K562 (cell line): Measurements from ENCODE around the gene MAN1A1. TPM values are rescaled to one million over a fixed set of nuclear protein-coding genes. Genes with fewer than 3 reads are reported as not detected.
A peak's percentile ranks its signal among the peaks of the same experiment; 100 is the strongest.

Experiments
- CBX8 ChIP-seq: fragments of 200-600 bp; sonication (generic); IDR thresholded peaks from 2 replicates; pipeline ENCODE4 v1.6.1; 2012; ENCODE audit warnings: borderline replicate concordance, mixed run types, low read depth, mild to moderate bottlenecking, moderate library complexity, mixed read lengths, low read length, control low read depth, inconsistent platforms; ENCODE audit not compliant: poor library complexity, severe bottlenecking; ENCODE audit errors: extremely low read depth
- CC2D1A ChIP-seq: fragments of 450-650 bp; IDR thresholded peaks from 2 replicates; pipeline ENCODE4 v1.6.1; 2017; ENCODE audit warnings: mild to moderate bottlenecking
- CEBPG ChIP-seq, 3 experiments: fragments of 200-800 bp in 1 of 3; sonication (Bioruptor generic) in 1 of 3; sonication (generic) in 1 of 3; formaldehyde crosslinking in 1 of 3; IDR thresholded peaks in 2 of 3; conservative IDR thresholded peaks in 1 of 3; 2 replicates each; pipeline versions ENCODE4 v1.6.1 to v1.8.0; 2016 to 2022; ENCODE audit warnings: missing compliant biosample characterization in 2 of 3, missing genetic modification characterization in 2 of 3, mild to moderate bottlenecking in 1 of 3, missing genetic modification reagents in 1 of 3
- DACH1 ChIP-seq: fragments of 450-650 bp; IDR thresholded peaks from 2 replicates; pipeline ENCODE4 v1.6.1; 2018; ENCODE audit not compliant: partially characterized antibody
- RBM14 ChIP-seq: fragments of 200-400 bp; formaldehyde crosslinking; IDR thresholded peaks from 2 replicates; pipeline ENCODE4 v1.6.1; 2018; ENCODE audit warnings: low read depth, mild to moderate bottlenecking, low read length, moderate library complexity, borderline replicate concordance; ENCODE audit not compliant: insufficient read depth
- ZNF143 ChIP-seq: sonication (generic); formaldehyde crosslinking; IDR thresholded peaks from 2 replicates; pipeline ENCODE4 v1.9.0; 2022; ENCODE audit warnings: mild to moderate bottlenecking, missing genetic modification reagents
- ZNF197 ChIP-seq: fragments of 200-800 bp; sonication (Bioruptor generic); IDR thresholded peaks from 2 replicates; pipeline ENCODE4 v1.6.1; 2016; ENCODE audit warnings: low read depth, missing genetic modification characterization, missing compliant biosample characterization
- ZNF316 ChIP-seq: fragments of 450-650 bp; IDR thresholded peaks from 2 replicates; pipeline ENCODE4 v1.6.1; 2016
- ZNF444 ChIP-seq: fragments of 250-450 bp; sonication (Bioruptor Pico); IDR thresholded peaks from 2 replicates; pipeline ENCODE4 v1.4.0; 2020; ENCODE audit warnings: mild to moderate bottlenecking, moderate library complexity
- polyA plus RNA-seq, 8 experiments: library from polyadenylated mRNA; depleted of rRNA in 4 of 8; stranded (reverse) in 5 of 8; unstranded in 3 of 8; fragments of >200 nt; fragmentation: Nextera tagmentation in 2 of 8; fragmentation: Illumina TruSeq in 1 of 8; extraction: Ambion mirVana in 2 of 8; extraction: Trizol in 1 of 8; gene quantifications; 2 replicates each; pipeline versions ENCODE4 v1.2.1 to v1.2.3, GENCODE V29; 2011 to 2014; ENCODE audit warnings: inconsistent platforms in 1 of 8, missing spikeins in 1 of 8
- total RNA-seq, 7 experiments: library from RNA; depleted of rRNA in 6 of 7; stranded (reverse); fragments of >200 nt in 6 of 7; fragmentation: Illumina TruSeq in 2 of 7; extraction: Trizol in 2 of 7; gene quantifications; 2 replicates each; pipeline versions ENCODE4 v1.2.1 to v1.2.3, GENCODE V29; 2011 to 2021; ENCODE audit warnings: low replicate concordance in 1 of 7
- TF ChIP-seq, protein P1 (sequence below), 2 experiments: fragments of 450-650 bp in 1 of 2; sonication (generic) in 1 of 2; formaldehyde crosslinking in 1 of 2; IDR thresholded peaks; 2 replicates each; pipeline versions ENCODE4 v1.7.1 to v1.9.0; 2016 to 2022; ENCODE audit warnings: inconsistent platforms in 1 of 2, mild to moderate bottlenecking in 1 of 2, missing genetic modification reagents in 1 of 2
- TF ChIP-seq, protein P2 (sequence below): conservative IDR thresholded peaks from 2 replicates; pipeline ENCODE4 v1.6.1; 2011; ENCODE audit warnings: low read depth, mild to moderate bottlenecking, low read length; ENCODE audit not compliant: control insufficient read depth
- TF ChIP-seq, protein P3 (sequence below): fragments of 200-800 bp; sonication (Bioruptor generic); IDR thresholded peaks from 2 replicates; pipeline ENCODE4 v1.6.1; 2017; ENCODE audit warnings: missing genetic modification characterization, missing compliant biosample characterization

The MAN1A1 gene
- total and polyA plus RNA-seq, 9 of the 15 experiments (the other 6 are each of a cell fraction or from before 2014, with no cell fraction given) = 24.5 to 78.4 (median 59.7) TPM

DNA sequence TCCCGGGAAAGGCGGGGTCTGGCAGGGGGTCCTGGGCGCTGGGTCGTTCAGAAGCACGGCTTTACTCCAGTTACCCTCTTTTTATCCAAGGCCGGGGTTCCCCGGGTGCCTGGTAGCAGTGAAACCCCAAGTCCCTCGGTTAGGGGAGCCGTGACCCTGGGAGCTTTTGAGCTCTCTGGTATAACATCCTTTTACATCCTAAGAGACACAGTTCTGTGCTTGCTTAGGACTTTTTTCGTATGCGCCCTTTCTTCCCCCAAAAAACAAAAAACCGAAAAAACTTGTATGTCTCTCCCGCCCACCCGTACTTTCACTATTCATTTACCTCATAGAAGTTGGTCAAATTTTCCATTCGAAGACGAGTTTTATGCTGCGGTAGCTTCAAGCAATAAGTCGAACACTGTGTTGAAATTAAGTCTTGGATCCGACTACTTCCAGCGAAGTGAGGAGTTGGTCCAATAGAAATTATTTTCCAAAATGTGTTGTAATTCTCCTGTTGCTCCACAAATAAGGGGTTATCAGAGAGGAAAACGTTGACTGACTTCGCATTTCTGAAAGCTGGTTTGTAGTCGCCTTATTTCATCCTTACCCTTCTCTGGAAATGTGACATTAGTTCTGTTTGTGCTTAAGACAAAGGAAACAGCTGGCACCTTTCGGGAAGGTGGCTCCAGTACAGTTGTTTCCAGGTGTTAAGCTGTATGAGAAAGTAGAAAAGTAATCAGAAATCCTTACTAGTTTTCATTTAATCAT, 816 bp upstream of the MAN1A1 start (continued):
- TF ChIP-seq, protein P1, sequence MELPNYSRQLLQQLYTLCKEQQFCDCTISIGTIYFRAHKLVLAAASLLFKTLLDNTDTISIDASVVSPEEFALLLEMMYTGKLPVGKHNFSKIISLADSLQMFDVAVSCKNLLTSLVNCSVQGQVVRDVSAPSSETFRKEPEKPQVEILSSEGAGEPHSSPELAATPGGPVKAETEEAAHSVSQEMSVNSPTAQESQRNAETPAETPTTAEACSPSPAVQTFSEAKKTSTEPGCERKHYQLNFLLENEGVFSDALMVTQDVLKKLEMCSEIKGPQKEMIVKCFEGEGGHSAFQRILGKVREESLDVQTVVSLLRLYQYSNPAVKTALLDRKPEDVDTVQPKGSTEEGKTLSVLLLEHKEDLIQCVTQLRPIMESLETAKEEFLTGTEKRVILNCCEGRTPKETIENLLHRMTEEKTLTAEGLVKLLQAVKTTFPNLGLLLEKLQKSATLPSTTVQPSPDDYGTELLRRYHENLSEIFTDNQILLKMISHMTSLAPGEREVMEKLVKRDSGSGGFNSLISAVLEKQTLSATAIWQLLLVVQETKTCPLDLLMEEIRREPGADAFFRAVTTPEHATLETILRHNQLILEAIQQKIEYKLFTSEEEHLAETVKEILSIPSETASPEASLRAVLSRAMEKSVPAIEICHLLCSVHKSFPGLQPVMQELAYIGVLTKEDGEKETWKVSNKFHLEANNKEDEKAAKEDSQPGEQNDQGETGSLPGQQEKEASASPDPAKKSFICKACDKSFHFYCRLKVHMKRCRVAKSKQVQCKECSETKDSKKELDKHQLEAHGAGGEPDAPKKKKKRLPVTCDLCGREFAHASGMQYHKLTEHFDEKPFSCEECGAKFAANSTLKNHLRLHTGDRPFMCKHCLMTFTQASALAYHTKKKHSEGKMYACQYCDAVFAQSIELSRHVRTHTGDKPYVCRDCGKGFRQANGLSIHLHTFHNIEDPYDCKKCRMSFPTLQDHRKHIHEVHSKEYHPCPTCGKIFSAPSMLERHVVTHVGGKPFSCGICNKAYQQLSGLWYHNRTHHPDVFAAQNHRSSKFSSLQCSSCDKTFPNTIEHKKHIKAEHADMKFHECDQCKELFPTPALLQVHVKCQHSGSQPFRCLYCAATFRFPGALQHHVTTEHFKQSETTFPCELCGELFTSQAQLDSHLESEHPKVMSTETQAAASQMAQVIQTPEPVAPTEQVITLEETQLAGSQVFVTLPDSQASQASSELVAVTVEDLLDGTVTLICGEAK (IDR thresholded peaks at IDR 0.05) = 0 out of 2 replicates have a peak, but pooled peaks have one; percentile 37
- TF ChIP-seq, protein P1 (CRISPR knock-in tag; IDR thresholded peaks at IDR 0.05) = no peak
- TF ChIP-seq, protein P2, sequence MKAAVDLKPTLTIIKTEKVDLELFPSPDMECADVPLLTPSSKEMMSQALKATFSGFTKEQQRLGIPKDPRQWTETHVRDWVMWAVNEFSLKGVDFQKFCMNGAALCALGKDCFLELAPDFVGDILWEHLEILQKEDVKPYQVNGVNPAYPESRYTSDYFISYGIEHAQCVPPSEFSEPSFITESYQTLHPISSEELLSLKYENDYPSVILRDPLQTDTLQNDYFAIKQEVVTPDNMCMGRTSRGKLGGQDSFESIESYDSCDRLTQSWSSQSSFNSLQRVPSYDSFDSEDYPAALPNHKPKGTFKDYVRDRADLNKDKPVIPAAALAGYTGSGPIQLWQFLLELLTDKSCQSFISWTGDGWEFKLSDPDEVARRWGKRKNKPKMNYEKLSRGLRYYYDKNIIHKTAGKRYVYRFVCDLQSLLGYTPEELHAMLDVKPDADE = no peak
- TF ChIP-seq CC2D1A = no peak
- TF ChIP-seq RBM14 = no peak
- no peak for TF ChIP-seq CEBPG (CRISPR knock-in tag; IDR thresholded peaks at IDR 0.05)
- TF ChIP-seq CEBPG (tag; conservative IDR thresholded peaks at IDR 0.05 in 1 of 2, IDR thresholded peaks at IDR 0.05 in 1 of 2) = peak in 1 of 2 experiments; percentile 78; a peak in 2 of 4 replicates
- no peak for TF ChIP-seq CBX8
- TF ChIP-seq, protein P3, sequence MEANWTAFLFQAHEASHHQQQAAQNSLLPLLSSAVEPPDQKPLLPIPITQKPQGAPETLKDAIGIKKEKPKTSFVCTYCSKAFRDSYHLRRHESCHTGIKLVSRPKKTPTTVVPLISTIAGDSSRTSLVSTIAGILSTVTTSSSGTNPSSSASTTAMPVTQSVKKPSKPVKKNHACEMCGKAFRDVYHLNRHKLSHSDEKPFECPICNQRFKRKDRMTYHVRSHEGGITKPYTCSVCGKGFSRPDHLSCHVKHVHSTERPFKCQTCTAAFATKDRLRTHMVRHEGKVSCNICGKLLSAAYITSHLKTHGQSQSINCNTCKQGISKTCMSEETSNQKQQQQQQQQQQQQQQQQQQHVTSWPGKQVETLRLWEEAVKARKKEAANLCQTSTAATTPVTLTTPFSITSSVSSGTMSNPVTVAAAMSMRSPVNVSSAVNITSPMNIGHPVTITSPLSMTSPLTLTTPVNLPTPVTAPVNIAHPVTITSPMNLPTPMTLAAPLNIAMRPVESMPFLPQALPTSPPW (CRISPR knock-in tag) = no peak
- peak; percentile 62 for TF ChIP-seq DACH1
- no peak for TF ChIP-seq ZNF444 (CRISPR knock-in tag)
- no peak for TF ChIP-seq ZNF143
- TF ChIP-seq ZNF197 (CRISPR knock-in tag) = no peak
- no peak for TF ChIP-seq ZNF316
